Activated T-helper 1 cell treated with anti-CD3 and anti-CD28 coated beads, Interleukin-2, amount 50 U/mL, for 16 hours (primary cell): ENCODE results near the gene MYH16.
"Not testable (repeated sequence)": the region's sequence is repeated elsewhere in the genome, so short reads cannot be mapped to it uniquely, and the experiment has no call there.

Experiments
- DNase-seq, 2 donors: peaks; one replicate each; pipeline ENCODE4 v3.0.0-alpha.2; 2020; ENCODE audit warnings: low read depth in 1 of 2, low spot score in 1 of 2

MYH16 gene

DNA sequence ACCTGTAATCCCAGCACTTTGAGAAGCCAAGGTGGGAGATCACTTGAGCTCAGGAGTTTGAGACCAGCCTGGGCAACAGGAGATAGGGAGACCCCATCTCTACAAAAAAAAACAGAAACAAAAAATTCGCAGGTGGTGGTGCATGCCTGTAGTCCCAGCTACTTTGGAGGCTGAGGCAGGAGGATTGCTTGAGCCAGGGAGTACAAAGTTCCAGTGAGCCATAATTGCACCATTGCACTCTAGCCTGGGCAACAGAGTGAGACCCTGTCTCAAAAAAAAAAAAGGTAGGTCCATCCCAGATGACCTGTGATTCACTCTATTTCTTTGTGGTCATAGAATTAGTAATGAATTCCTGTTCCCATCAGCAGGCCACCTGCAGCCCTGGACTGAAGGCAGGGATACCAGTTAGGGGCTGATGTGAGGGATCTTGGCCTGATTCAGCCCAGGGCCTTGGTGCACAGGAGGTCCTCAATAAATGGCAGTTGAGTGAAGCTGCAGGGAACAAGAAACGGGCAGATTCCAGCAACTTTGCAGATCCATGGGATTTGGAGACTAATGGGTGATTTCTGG lies at the start of gene MYH16:
Gene MYH16, plus strand, starts transcription at position 364 of the 570 bp plus-strand sequence.
- no peak for DNase-seq

DNA sequence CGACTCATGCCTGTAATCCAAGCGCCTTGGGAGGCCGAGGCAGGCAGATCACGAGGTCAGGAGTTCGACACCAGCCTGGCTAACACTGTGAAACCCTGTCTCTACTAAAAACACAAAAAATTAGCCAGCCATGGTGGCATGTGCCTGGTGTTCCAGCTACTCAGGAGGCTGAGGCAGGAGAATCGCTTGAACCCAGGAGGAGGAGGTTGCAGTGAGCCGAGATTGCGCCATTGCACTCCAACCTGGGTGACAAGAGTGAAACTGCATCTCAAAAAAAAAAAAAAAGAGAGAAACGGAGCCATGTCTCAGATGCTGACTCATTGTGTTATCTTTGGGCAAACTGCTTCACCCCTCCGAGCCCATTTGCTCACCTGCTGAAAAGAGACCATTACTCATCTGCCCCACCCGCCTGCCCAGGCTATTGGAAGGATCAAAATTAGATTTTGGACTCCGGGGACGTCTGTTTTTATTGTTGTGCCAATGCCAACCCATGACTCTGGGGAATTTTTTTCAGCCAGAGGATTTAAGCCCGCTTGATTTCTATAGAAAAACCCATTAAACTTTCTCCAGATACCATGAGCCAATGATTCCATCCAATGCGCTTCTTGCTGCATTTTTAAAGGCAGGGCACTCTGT lies 48.3 kb upstream of the MYH16 start:
- DNase-seq = not testable (repeated sequence)

DNA sequence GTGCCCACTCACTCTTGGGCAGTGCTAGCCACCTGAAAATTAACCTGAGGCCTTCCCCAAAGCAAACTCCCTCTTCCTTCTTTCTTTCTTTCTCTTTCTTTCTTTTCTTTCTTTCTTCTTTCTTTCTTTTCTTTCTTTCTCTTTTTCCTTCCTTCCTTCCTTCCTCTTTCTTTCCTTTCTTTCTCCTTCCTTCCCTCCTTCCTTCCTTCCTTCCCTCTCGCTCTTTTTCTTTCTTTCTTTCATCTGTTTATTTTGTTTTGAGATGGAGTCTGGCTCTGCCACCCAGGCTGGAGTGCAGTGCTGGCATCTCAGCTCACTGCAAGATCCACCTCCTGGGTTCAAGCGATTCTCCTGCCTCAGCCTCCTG lies 47.8 kb upstream of the MYH16 start:
- DNase-seq = no peak

DNA sequence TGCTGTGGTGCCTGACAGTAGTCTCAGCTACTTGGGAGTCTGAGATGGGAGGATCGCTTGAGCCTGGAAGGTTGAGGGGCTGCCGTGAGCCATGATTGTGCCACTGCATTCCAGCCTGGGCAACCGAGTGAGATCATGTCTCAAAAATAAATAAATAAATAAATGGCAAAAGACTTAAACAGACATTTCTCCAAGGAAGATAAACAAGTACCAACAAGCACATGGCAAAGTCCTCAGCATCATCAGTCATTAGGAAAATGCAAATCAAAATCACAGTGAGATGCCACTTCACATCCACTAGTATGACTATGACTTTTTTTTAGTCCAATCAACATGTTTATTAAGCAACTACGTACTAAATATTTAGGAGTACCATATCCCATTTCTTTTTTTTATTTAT lies 43.4 kb upstream of the MYH16 start:
- DNase-seq = no peak

DNA sequence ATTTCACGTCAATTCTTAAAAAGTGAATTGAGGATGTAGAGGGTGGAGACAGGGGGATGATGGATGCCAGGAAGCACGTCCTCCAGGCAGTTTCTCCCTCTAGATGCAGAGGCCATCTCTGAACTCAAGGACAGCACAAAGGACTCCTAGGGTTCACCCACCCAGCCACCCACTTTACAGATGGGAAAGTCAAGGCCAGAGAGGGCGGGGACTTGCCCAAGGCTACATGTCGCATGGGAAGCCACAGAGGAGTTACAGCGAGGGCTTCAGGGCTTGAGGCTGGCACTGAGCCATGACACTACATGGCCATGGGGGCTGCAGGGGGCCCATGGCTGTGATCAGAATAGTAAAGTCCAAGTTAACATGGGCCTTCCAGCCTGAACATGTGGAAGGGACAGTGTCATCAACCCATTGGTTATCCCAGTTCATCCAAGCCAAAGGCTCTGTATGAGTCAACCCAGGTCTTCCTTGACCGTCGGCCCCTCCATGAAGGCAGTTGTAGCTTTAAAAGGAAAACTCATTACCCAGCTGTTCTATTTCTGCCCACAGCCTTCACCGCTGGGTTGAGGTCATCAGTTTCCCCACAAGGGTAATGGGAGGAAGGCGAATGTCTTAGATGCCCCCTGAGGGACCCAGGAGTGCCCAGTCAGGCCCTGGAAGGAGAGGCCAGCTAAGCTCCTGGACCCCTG lies 40.4 kb upstream of the MYH16 start:
- no peak for DNase-seq

DNA sequence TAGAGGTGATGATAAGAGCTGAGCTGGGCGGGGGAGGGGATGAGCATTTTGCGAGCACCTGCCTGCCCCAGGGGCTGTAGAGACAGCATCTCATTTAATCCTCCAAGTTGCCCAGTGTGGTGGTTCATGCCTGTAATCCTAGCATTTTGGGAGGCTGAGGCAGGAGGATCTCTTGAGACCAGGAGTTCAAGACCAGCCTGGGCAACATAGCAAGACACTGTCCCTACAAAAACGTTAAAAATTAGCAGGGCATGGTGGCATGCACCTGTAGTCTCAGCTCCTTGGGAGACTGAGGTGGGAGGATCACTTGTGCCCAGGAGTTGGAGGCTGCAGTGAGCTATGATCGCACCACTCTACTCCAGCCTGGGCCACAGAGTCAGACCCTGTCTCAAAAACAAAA lies 39.7 kb upstream of the MYH16 start:
- not testable (repeated sequence) for DNase-seq

DNA sequence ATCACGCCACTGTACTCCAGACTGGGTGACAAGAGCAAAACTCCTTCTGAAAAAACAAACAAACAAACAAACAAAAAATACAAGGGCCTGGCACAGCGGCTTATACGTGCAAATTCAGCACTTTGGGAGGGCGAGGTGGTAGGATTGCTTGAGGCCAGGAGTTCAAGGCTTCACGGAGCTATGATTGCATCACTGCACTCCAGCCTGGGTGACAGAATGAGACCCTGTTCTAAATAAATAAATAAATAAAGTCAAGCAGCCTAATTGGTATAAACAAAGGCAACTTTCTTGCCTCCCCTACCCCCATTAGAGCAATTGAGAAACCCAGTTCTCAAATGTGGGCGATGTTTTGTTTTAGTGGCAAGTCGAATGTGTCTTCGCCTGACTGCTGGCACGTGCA lies 38.5 kb upstream of the MYH16 start:
- no peak for DNase-seq

DNA sequence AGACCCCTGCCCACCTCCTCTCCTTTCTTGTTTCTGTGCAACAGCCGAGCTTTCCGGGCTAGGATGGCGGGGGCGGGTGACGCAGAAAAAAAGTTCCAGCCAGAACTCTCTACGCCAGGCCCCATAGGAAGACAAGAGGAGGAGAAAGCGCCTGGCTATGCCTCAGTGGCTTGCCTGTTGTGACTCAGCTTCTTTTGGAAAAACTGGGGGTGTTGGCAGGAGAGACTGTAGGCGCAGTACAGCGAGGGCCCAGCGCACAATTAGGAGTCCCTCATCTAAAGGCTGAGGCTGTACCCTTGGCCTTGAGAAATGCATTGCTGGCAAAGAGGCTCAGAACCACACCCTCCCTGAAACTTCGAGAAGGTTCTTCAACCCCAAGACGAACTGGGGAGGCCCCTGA lies 36.7 kb upstream of the MYH16 start:
- DNase-seq = no peak

DNA sequence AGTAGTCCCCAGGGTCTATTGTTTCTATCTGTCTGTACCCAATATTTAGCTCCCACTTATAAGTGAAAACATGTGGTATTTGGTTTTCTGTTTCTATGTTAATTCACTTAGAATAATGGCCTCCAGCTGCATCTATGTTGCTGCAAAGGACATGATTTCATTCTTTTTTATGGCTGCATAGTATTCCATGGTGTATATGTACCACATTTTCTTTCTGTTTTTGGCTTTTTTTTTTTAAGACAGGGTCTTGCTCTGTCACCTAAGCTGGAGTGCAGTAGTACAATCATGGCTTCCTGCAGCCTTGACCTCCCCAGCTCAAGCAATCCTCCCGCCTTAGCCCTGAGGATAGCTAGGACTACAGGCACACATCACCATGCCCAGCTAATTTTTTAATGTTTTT lies 34.8 kb upstream of the MYH16 start:
- not testable (repeated sequence) for DNase-seq

DNA sequence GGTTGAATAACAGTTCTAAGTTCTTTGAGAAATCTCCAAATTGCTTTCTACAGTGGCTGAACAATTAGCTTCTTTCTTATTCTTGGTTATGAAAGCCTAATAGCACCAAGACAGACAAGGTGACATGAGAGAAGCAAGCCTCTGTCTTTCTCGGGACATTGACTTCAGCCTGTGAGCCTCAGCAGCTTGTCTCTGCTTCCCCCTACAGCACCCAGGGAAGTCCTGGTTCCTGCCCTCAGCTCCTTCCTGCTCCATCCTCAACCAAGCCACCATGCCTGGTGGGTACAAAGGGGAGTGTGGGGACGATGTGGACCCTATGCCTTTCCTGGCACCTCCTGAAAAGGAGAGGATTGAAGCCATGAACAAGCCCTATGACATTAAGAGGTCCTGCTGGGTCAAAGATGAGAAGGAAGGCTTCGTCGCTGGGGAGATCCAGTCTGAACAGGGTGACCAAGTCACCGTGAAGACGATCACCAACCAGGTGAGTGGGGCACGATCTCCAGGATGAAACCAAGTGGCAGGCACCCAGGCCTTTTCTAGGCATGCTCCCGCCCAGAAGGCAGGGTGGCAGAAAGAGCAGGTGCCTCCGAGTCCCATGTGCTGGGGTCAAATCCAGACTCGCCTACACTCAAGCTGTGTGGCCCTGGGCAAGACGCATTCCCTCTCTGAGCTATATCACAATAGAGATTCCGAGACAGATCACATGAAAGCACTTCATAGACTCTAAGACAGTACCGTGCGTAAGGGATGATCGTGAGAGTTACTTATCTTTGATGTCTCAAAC lies 33.9 kb upstream of the MYH16 start:
- DNase-seq = no peak

DNA sequence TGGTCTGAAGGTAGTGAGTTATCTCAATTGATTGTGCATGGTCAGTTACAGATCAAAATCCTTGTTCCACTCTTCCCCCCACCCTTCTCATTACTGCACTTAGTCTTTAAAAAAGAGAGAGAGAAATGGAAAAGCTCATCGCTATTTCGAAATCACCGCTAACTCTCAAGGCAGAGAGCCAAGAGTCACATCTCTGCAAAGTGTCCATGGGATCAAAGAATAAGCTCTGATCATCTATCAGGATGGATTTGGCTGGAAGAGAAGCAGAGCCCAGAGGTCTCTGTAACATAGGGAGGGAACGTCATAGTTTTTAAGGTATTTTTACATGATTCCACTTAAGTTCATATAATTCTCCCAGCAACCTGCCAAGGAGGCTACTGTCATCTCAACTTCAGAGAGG lies 30.0 kb upstream of the MYH16 start:
- DNase-seq = no peak

DNA sequence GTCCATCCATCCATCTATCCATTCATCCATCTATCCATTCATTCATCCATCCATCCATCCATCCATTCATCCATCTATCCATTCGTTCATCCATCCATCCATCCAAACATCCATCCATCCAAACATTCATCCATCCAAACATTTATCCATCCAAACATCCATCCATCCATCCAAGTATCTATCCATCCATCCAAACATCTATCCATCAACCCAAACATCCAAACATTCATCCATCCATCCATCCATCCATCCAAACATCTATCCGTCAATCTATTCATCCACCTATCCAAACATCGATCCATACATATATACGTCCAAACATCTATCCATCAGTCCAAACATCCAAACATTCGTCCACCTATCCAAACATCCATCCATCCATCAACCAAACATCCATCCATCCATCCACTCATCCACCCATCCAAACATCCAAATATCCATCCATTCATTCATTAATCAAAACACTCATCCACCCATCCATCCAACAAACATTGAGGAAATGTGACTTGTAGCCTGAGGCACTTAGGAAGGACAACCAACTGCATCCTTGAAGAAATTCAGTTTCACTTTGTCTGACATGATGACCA lies 28.8 kb upstream of the MYH16 start:
- DNase-seq = no peak

DNA sequence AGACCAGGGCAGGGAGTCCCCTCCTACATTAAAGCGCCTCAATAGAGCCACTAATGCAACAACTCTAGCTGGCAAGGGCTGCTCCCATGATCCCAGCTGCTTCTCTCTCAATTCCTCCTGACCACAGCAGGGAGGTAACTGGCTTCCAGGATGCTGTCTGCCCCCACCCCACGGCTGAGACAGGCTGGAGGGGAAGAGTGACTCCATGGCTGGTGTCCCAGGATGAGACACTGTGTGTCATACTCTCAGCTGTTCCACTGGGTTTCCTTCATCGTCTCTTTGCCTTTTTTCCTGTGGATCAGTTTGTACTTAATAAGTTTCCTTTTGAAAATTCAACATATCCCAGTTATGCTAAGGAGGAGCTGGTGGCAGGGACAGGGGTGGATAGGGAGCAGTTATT lies 27.7 kb upstream of the MYH16 start:
- no peak for DNase-seq

DNA sequence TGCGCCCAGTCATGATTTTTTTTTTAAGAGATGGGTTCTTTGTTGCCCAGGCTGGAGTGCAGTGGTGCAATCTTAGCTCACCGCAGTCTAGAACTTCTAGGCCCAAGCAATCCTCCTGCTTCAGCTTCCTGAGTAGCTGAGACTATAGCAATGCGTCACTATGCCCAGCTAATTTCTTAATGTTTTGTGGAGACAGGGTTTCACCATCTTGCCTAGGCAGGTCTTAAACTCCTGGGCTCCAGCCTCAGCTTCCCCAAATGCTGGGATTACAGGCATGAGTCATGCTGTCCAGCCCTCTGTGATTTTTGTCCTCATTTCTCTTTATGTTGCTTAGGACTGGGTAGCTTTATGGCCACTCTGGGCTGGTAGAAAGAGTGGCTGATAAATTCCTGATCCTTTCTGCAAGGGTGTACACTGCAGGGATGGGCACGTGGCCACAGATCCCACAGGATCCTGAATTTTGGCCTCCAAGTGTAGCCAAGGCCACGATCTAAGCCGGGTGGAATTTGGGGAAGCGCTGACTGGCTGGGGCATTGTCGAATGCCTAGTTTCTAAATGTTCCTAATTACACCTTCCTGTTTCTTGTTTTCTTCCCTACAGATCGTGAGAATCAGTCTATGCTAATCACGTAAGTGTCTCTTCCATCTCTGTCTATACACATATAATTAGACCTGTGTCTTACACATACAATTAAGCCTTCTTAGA lies 24.1 kb upstream of the MYH16 start:
- DNase-seq = no peak

DNA sequence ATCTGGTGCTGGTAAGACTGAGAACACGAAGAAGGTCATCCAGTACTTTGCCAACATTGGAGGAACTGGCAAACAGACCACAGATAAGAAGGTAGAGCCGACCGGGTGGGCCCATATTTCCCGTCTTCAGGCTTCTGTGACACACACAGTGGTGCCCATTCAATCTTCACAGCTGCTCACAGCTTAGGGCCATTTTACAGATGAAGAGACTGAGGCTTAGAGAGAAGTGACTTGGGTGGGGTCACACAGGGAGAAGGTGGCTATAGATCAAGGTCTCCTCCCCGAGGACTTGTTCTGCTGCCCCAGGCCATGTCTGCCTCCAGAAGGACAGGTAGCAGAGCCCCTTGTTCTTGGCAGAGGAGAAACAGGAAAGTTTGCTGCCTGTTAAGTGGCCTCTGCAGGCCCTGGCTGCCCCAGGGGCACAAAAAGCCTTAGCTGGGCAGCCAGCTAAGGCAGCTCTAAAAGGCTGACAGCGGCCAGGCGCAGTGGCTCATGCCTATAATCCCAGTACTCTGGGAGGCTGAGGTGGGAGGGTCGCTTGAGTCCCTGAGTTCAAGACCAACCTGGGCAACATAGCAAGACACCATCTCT lies 22.6 kb upstream of the MYH16 start:
- DNase-seq = no peak

DNA sequence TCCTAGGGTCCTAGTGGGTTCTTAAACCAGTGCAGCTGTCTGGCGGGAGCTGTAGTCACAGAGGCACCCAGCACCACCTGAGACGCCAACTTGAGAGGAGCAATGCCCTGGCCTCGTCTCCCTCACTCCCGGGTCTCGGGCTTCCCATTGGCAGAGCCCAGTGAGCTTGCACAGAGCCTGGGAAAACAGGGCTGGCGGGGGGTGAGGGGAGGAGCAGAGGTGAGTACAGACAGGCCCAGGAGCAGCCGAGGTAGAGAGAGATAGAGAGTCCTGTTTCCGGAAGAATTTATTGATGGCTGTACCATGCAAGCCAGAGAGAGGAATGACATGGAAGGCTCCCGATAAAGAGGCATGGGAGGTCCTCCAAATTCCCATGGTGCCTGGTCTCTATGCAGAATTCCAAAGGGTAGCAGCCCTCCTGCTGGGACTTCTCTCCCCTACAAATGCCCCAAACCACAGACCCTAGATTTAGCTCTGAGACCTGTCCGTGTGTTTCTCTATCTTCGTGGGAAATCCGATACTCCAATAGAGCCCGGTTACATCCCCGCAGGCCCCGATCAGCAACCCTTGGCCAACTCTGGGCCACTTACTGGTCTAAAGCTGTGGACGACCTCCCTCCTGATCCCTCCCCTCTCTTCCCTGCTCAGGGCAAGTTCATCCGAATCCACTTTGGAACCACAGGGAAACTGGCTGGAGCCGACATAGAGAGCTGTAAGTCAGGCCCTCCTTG lies 20.3 kb upstream of the MYH16 start:
- DNase-seq = no peak

DNA sequence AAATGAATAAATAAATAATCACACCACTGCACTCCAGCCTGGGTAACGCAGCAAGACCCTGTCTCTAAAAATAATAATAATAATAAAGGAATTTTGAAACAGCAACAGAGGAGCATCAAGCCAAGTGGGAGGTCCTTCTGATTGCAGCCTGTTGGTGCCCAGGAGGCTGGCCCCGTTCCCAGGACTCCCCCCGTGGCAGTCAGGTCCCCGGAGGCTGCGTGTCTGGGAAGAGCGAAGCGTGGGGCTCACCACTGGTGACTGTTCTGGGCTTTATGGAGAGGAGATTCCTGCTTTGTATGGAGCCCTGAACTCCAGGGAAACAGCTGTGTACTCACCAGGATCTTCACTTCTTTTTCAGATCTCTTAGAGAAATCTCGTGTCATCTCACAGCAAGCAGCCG lies 19.3 kb upstream of the MYH16 start:
- no peak for DNase-seq

DNA sequence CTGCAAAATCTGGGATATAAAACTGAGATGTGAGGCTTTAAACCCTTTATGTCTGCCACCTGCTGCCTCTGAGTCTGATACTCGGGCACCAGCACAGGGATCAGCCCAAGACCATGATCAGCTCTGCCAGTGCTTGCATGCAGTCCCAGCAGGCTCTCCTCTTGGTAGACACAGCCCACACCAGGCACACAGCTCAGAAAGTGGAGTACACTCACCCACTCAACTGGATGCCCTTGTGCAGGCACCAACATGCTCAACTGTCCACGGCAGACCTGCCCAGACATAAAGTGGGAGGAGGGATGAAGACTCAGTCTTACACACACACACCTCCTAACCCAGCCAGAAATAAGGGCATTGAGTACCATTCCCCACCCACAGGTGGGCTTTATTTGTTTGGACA lies 18.2 kb upstream of the MYH16 start:
- no peak for DNase-seq

DNA sequence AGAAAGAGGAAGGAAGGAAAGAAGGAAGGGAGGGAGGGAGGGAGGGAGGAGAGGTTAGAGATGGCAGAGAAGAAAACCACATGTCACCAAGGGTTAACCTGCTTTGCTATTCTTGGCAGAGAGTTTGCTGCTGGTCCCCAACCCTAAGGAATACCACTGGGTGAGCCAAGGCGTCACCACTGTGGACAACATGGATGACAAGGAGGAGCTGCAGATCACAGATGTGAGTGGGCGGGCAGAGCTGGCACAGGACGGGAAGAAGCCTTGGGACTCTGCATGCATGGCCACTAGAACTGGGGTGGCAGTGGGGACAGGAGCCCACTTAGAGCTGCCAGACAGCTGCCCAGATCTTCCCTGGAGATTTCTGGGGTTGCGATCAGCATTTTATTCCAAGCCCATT lies 17.2 kb upstream of the MYH16 start:
- no peak for DNase-seq

DNA sequence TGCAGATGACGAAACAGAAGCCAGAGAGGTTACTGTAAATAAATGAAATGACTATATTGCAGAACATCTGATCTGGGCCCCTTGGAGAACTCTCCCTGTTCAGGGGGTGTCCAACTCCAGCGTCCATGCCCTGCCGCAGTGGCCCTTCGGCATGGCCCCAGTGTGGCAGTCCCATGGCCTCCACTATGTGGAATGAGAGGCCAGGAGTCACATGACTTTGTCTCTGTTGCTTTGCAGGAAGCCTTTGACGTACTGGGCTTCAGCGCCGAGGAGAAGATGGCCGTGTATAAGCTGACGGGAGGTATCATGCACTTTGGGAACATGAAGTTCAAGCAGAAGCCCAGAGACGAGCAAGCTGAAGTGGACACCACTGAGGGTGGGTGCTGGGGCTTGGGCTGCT lies 15.6 kb upstream of the MYH16 start:
- no peak for DNase-seq
